HCT116 (cell line): ENCODE data around the gene RPAP3. TPM values are rescaled to one million over a fixed set of nuclear protein-coding genes. Genes with fewer than 3 reads are reported as not detected.

Experiments used
- ATAC-seq: fragments of 200-7000 bp; cut with Tn5 transposase; 2 replicates; pipeline ENCODE4 v1.9.1; 2020; ENCODE audit warnings: mild to moderate bottlenecking, moderate library complexity
- BruUV-seq: library from RNA; stranded (reverse); fragments of 400-500 nt; replicated peaks from 2 replicates; lab custom pipeline; 2021; lab: Mats Ljungman, UMichigan
- CTCF ChIA-PET: fragments of 300-600 bp; sonication (Branson Sonifier 250); formaldehyde crosslinking; loops from one replicate; lab custom pipeline; 2021; ENCODE audit warnings: antibody characterized with exemption; lab: Charles Lee
- POLR2A ChIA-PET: fragments of 300-600, 350-600 bp; sonication (Branson Sonifier 250); formaldehyde crosslinking; loops from one replicate; lab custom pipeline; 2021; ENCODE audit warnings: antibody characterized with exemption; lab: Charles Lee
- RAD21 ChIA-PET, 2 experiments: fragments of 300-600 bp; sonication (Branson Sonifier 250); formaldehyde crosslinking; loops; one replicate each; lab custom pipeline; 2023; ENCODE audit warnings: low total read pairs in 2 of 2; ENCODE audit not compliant: uncharacterized antibody in 2 of 2, unreplicated experiment in 2 of 2, low non-redundant PET in 1 of 2; lab: Charles Lee
- DNase-seq: peaks from one replicate; pipeline ENCODE4 v3.0.0-alpha.2; 2010; ENCODE audit warnings: low read depth, low spot score
- H2AFZ ChIP-seq: fragments of 200-600 bp; shearing (Covaris generic), sonication (generic); 2 replicates; pipeline ENCODE4 v1.6.1; 2017; ENCODE audit warnings: low read depth, mixed run types, mixed read lengths, antibody characterized with exemption, low read length; ENCODE audit not compliant: poor library complexity, severe bottlenecking
- H3K27ac ChIP-seq: 2 replicates; pipeline ENCODE4 v1.5.1; 2012; ENCODE audit warnings: low read depth, low read length
- H3K27me3 ChIP-seq: fragments of 200-600 bp; sonication (generic); 2 replicates; pipeline ENCODE4 v1.6.1; 2016; ENCODE audit warnings: mixed run types, low read length, mixed read lengths; ENCODE audit not compliant: insufficient read depth
- H3K36me3 ChIP-seq, 2 experiments: fragments of 200-500 bp in 1 of 2; fragments of 200-600 bp in 1 of 2; sonication (Bioruptor generic) in 1 of 2; sonication (generic) in 1 of 2; 2 replicates each; pipeline versions ENCODE4 v1.5.1 to v1.6.1; 2014 to 2016; ENCODE audit warnings: low read length in 2 of 2, inconsistent platforms in 1 of 2, mixed read lengths in 1 of 2, mixed run types in 1 of 2; ENCODE audit not compliant: insufficient read depth in 2 of 2, control insufficient read depth in 1 of 2
- H3K4me1 ChIP-seq, 2 experiments: fragments of 200-600 bp in 1 of 2; sonication (generic) in 1 of 2; 2 replicates each; pipeline versions ENCODE4 v1.5.1 to v1.6.1; 2012 to 2017; ENCODE audit warnings: low read length in 2 of 2, inconsistent platforms in 1 of 2, mild to moderate bottlenecking in 1 of 2, mixed read lengths in 1 of 2, mixed run types in 1 of 2, moderate library complexity in 1 of 2; ENCODE audit not compliant: insufficient read depth in 2 of 2, control insufficient read depth in 1 of 2
- H3K4me2 ChIP-seq: fragments of 200-600 bp; sonication (generic); 2 replicates; pipeline ENCODE4 v1.6.1; 2017; ENCODE audit warnings: mixed run types, low read length, mixed read lengths
- H3K4me3 ChIP-seq, 2 experiments: fragments of 200-600 bp in 1 of 2; sonication (generic) in 1 of 2; replicated peaks in 1 of 2; 2 replicates each; pipeline ENCODE4 v1.5.1; 2011 to 2016; ENCODE audit warnings: low read length in 2 of 2, control low read depth in 1 of 2, low read depth in 1 of 2, mild to moderate bottlenecking in 1 of 2, mixed read lengths in 1 of 2, mixed run types in 1 of 2
- H3K79me2 ChIP-seq: fragments of 200-600 bp; sonication (generic); 2 replicates; pipeline ENCODE4 v1.6.1; 2017; ENCODE audit warnings: mild to moderate bottlenecking, mixed run types, low read length, moderate library complexity, mixed read lengths; ENCODE audit not compliant: insufficient read depth
- H3K9ac ChIP-seq: fragments of 200-600 bp; sonication (generic); 2 replicates; pipeline ENCODE4 v1.6.1; 2016; ENCODE audit warnings: low read length, mixed read lengths
- H3K9me2 ChIP-seq: fragments of 200-600 bp; sonication (generic), shearing (Covaris generic); 2 replicates; pipeline ENCODE4 v1.6.1; 2017; ENCODE audit warnings: mixed run types, mild to moderate bottlenecking, moderate library complexity; ENCODE audit not compliant: insufficient read depth
- H3K9me3 ChIP-seq, 2 experiments: fragments of 200-500 bp in 1 of 2; fragments of 200-600 bp in 1 of 2; sonication (Bioruptor generic) in 1 of 2; sonication (generic) in 1 of 2; 2 replicates each; pipeline ENCODE4 v1.6.1; 2014 to 2017; ENCODE audit warnings: low read length in 2 of 2, mixed read lengths in 2 of 2, inconsistent platforms in 1 of 2, low read depth in 1 of 2, mild to moderate bottlenecking in 1 of 2, mixed run types in 1 of 2, moderate library complexity in 1 of 2; ENCODE audit not compliant: control insufficient read depth in 1 of 2, insufficient read depth in 1 of 2
- H4K20me1 ChIP-seq: fragments of 200-600 bp; sonication (generic), shearing (Covaris generic); 2 replicates; pipeline ENCODE4 v1.6.1; 2017; ENCODE audit warnings: mixed run types, mild to moderate bottlenecking, moderate library complexity; ENCODE audit not compliant: insufficient read depth
- ATF3 ChIP-seq: IDR thresholded peaks from 2 replicates; pipeline ENCODE4 v1.6.1; 2012
- CBX3 ChIP-seq: IDR thresholded peaks from 2 replicates; pipeline ENCODE4 v1.6.1; 2012; ENCODE audit warnings: low read depth
- CEBPB ChIP-seq: IDR thresholded peaks from 2 replicates; pipeline ENCODE4 v1.6.1; 2012; ENCODE audit warnings: low read depth
- EGR1 ChIP-seq: IDR thresholded peaks from 2 replicates; pipeline ENCODE4 v1.6.1; 2012; ENCODE audit warnings: low read depth
- ELF1 ChIP-seq: IDR thresholded peaks from 2 replicates; pipeline ENCODE4 v1.6.1; 2012; ENCODE audit warnings: low read depth, borderline replicate concordance
- EZH2 ChIP-seq: fragments of 200-600 bp; sonication (generic); IDR thresholded peaks from 2 replicates; pipeline ENCODE4 v1.6.1; 2017; ENCODE audit warnings: antibody characterized with exemption, mixed run types
- EZH2phosphoT487 ChIP-seq: fragments of 200-600 bp; IDR thresholded peaks from 2 replicates; pipeline ENCODE4 v1.6.1; 2018; ENCODE audit warnings: antibody characterized with exemption, borderline replicate concordance
- FOSL1 ChIP-seq: IDR thresholded peaks from 2 replicates; pipeline ENCODE4 v1.6.1; 2012; ENCODE audit warnings: low read depth
- JUND ChIP-seq: IDR thresholded peaks from 2 replicates; pipeline ENCODE4 v1.6.1; 2012
- MAX ChIP-seq: IDR thresholded peaks from 2 replicates; pipeline ENCODE4 v1.6.1; 2012
- POLR2AphosphoS5 ChIP-seq: IDR thresholded peaks from 2 replicates; pipeline ENCODE4 v1.6.1; 2011; ENCODE audit warnings: mild to moderate bottlenecking, low read depth, low read length, moderate library complexity
- RAD21 ChIP-seq: IDR thresholded peaks from 2 replicates; pipeline ENCODE4 v1.6.1; 2012; ENCODE audit warnings: low read depth, mild to moderate bottlenecking
- SIN3A ChIP-seq: IDR thresholded peaks from 2 replicates; pipeline ENCODE4 v1.6.1; 2012; ENCODE audit warnings: low read depth
- SRF ChIP-seq: IDR thresholded peaks from 2 replicates; pipeline ENCODE4 v1.6.1; 2012; ENCODE audit warnings: low read depth
- TCF7L2 ChIP-seq: IDR thresholded peaks from 2 replicates; pipeline ENCODE4 v1.7.0; 2011; ENCODE audit warnings: borderline replicate concordance, inconsistent platforms; ENCODE audit not compliant: insufficient read depth, insufficient read length; ENCODE audit errors: extremely low read depth
- ZFX ChIP-seq: fragments of 450-650 bp; IDR thresholded peaks from 2 replicates; pipeline ENCODE4 v1.6.1; 2017
- ZNF274 ChIP-seq: fragments of 200-500 bp; sonication (Bioruptor generic); IDR thresholded peaks from 2 replicates; pipeline ENCODE4 v1.6.1; 2014; ENCODE audit warnings: mild to moderate bottlenecking, low read depth, low read length, inconsistent platforms
- intact Hi-C: fragments of 100-400 bp; cut with micrococcal nuclease; formaldehyde crosslinking; loops from 2 replicates; pipeline ENCODE4 v1.10.0; 2022
- total RNA-seq: library from RNA; stranded (reverse); gene quantifications from one replicate; pipeline ENCODE4 v1.2.1, GENCODE V29; 2021; ENCODE audit not compliant: unreplicated experiment
- TF ChIP-seq, protein P1 (sequence below), 3 experiments: fragments of 200-600 bp in 1 of 3; sonication (generic) in 1 of 3; IDR thresholded peaks in 2 of 3; conservative IDR thresholded peaks in 1 of 3; 2 replicates each; pipeline ENCODE4 v1.5.1; 2012 to 2017; ENCODE audit warnings: low read depth in 2 of 3, low read length in 2 of 3, antibody characterized with exemption in 1 of 3, borderline replicate concordance in 1 of 3, control low read depth in 1 of 3, mild to moderate bottlenecking in 1 of 3, mixed read lengths in 1 of 3, mixed run types in 1 of 3, moderate library complexity in 1 of 3; ENCODE audit not compliant: insufficient read depth in 1 of 3
- TF ChIP-seq, protein P2 (sequence below): IDR thresholded peaks from 2 replicates; pipeline ENCODE4 v1.6.1; 2011; ENCODE audit warnings: mild to moderate bottlenecking, low read length, moderate library complexity; ENCODE audit not compliant: insufficient replicate concordance; ENCODE audit errors: extremely low read depth

Gene RPAP3
- total RNA-seq, 1 experiment from 2014 or later: 48.3 TPM

GRCh38 chr12:47748899-47749298, 43.1 kb upstream of the RPAP3 start:
- no TSS peak for BruUV-seq
- no peaks in the 10 kb centered on the region for H4K20me1 ChIP-seq
- TF ChIP-seq CBX3: no peak
- TF ChIP-seq, protein P1, sequence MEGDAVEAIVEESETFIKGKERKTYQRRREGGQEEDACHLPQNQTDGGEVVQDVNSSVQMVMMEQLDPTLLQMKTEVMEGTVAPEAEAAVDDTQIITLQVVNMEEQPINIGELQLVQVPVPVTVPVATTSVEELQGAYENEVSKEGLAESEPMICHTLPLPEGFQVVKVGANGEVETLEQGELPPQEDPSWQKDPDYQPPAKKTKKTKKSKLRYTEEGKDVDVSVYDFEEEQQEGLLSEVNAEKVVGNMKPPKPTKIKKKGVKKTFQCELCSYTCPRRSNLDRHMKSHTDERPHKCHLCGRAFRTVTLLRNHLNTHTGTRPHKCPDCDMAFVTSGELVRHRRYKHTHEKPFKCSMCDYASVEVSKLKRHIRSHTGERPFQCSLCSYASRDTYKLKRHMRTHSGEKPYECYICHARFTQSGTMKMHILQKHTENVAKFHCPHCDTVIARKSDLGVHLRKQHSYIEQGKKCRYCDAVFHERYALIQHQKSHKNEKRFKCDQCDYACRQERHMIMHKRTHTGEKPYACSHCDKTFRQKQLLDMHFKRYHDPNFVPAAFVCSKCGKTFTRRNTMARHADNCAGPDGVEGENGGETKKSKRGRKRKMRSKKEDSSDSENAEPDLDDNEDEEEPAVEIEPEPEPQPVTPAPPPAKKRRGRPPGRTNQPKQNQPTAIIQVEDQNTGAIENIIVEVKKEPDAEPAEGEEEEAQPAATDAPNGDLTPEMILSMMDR (IDR thresholded peaks at IDR 0.05 in 2 of 3, conservative IDR thresholded peaks at IDR 0.05 in 1 of 3; ENCODE audit: borderline replicate concordance in 1 of 3, insufficient read depth in 1 of 3, low read depth in 2 of 3, low read length in 2 of 3): no peak
- TF ChIP-seq JUND: no peak
- no peak for TF ChIP-seq RAD21
- TF ChIP-seq MAX: no peak
- TF ChIP-seq ZNF274: no peak
- TF ChIP-seq CEBPB: no peak
- TF ChIP-seq ELF1: no peak
- TF ChIP-seq EGR1: no peak
- no peak for TF ChIP-seq TCF7L2
- TF ChIP-seq POLR2AphosphoS5: no peak
- TF ChIP-seq SRF: no peak
- TF ChIP-seq, protein P2, sequence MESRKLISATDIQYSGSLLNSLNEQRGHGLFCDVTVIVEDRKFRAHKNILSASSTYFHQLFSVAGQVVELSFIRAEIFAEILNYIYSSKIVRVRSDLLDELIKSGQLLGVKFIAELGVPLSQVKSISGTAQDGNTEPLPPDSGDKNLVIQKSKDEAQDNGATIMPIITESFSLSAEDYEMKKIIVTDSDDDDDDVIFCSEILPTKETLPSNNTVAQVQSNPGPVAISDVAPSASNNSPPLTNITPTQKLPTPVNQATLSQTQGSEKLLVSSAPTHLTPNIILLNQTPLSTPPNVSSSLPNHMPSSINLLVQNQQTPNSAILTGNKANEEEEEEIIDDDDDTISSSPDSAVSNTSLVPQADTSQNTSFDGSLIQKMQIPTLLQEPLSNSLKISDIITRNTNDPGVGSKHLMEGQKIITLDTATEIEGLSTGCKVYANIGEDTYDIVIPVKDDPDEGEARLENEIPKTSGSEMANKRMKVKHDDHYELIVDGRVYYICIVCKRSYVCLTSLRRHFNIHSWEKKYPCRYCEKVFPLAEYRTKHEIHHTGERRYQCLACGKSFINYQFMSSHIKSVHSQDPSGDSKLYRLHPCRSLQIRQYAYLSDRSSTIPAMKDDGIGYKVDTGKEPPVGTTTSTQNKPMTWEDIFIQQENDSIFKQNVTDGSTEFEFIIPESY: no peak
- TF ChIP-seq EZH2phosphoT487: no peak
- TF ChIP-seq EZH2: no peak
- TF ChIP-seq SIN3A: no peak
- no peak for TF ChIP-seq FOSL1
- no peak for TF ChIP-seq ATF3
- TF ChIP-seq ZFX: no peak
- TF ChIP-seq, all 23 proteins: peak for 0
- peaks cover 19 to 32% of the 10 kb centered on the region in 2 experiments for H3K4me1 ChIP-seq
- no peak overlapping the region for H3K4me2 ChIP-seq
- ChIA-PET RAD21 (no interaction called here), POLR2A (no interaction called here), CTCF (no interaction called here)
- H3K27ac ChIP-seq: no peak overlapping the region
- no peaks in the 10 kb centered on the region for H3K9me2 ChIP-seq
- no peak for ATAC-seq
- DNase-seq: no peak
- H3K36me3 ChIP-seq: no peaks in the 10 kb centered on the region
- H3K9me3 ChIP-seq: no peaks in the 10 kb centered on the region
- H3K27me3 ChIP-seq: no peaks in the 10 kb centered on the region
- no peaks in the 10 kb centered on the region for H3K79me2 ChIP-seq
- H2AFZ ChIP-seq: no peak overlapping the region
- no peak overlapping the region for H3K4me3 ChIP-seq
- intact Hi-C loops: no loop called here
- no peak overlapping the region for H3K9ac ChIP-seq
